ENCODE data around the gene SERAC1.

GRCh38 chr6:158142789-158143188, 25.3 kb downstream of the SERAC1 start:
- TF ChIP-seq CTCF (IDR thresholded peaks at IDR 0.05; ENCODE audit: low read length) (no peak), EZH2 (IDR thresholded peaks at IDR 0.05; ENCODE audit: borderline replicate concordance, low read length) (no peak)
